Common myeloid progenitor, CD34-positive (primary cell): Measurements from ENCODE around the gene CUL5. TPM values are rescaled to one million over a fixed set of nuclear protein-coding genes. Genes with fewer than 3 reads are reported as not detected.

Source experiments
- CTCF ChIA-PET: fragments of 350-600 bp; sonication (Branson Sonifier 250); formaldehyde crosslinking; loops from one replicate; lab custom pipeline; 2021; ENCODE audit warnings: antibody characterized with exemption; lab: Charles Lee
- POLR2A ChIA-PET: fragments of 350-600 bp; sonication (Branson Sonifier 250); formaldehyde crosslinking; loops from one replicate; lab custom pipeline; 2021; ENCODE audit warnings: antibody characterized with exemption; lab: Charles Lee
- DNase-seq, 3 donors: peaks; one replicate each; pipeline versions ENCODE4 v3.0.0 to v3.0.0-alpha.2; 2013
- H3K27ac ChIP-seq, 2 experiments: 1 replicate in 1 of 2; 2 replicates in 1 of 2; pipeline ENCODE4 v1.7.0; 2013; ENCODE audit warnings: inconsistent platforms in 2 of 2, low read length in 2 of 2, mild to moderate bottlenecking in 2 of 2, low read depth in 1 of 2, moderate library complexity in 1 of 2; ENCODE audit not compliant: severe bottlenecking in 2 of 2, insufficient read depth in 1 of 2, poor library complexity in 1 of 2
- H3K27me3 ChIP-seq, 5 experiments: replicated peaks in 2 of 5; 1 replicate in 3 of 5; 2 replicates in 2 of 5; pipeline versions ENCODE4 v1.6.1 to v1.7.0; 2013; ENCODE audit warnings: low read length in 4 of 5, mild to moderate bottlenecking in 2 of 5, moderate library complexity in 2 of 5, inconsistent platforms in 1 of 5; ENCODE audit not compliant: insufficient read depth in 5 of 5, control insufficient read depth in 4 of 5
- H3K36me3 ChIP-seq, 4 experiments: 1 replicate in 2 of 4; 2 replicates in 2 of 4; pipeline versions ENCODE4 v1.6.1 to v1.7.0; 2013; ENCODE audit warnings: low read length in 3 of 4, control low read depth in 1 of 4, mild to moderate bottlenecking in 1 of 4; ENCODE audit not compliant: control insufficient read depth in 4 of 4, insufficient read depth in 4 of 4
- H3K4me1 ChIP-seq, 4 experiments: 1 replicate in 3 of 4; 2 replicates in 1 of 4; pipeline versions ENCODE4 v1.6.1 to v1.7.1; 2013; ENCODE audit warnings: low read length in 3 of 4, mild to moderate bottlenecking in 3 of 4, control low read depth in 1 of 4, inconsistent platforms in 1 of 4, moderate library complexity in 1 of 4; ENCODE audit not compliant: control insufficient read depth in 4 of 4, insufficient read depth in 4 of 4; ENCODE audit errors: control extremely low read depth in 1 of 4
- H3K4me3 ChIP-seq, 7 experiments: 1 replicate in 4 of 7; 2 replicates in 3 of 7; pipeline versions ENCODE4 v1.5.1 to v1.7.0; 2013; ENCODE audit warnings: mild to moderate bottlenecking in 7 of 7, low read length in 6 of 7, moderate library complexity in 6 of 7, inconsistent platforms in 2 of 7, low read depth in 2 of 7, control low read depth in 1 of 7; ENCODE audit not compliant: insufficient read depth in 4 of 7, control insufficient read depth in 1 of 7; ENCODE audit errors: extremely low read depth in 1 of 7
- H3K9me3 ChIP-seq, 5 experiments: 1 replicate in 4 of 5; 2 replicates in 1 of 5; pipeline versions ENCODE4 v1.6.1 to v1.7.1; 2013; ENCODE audit warnings: low read length in 4 of 5, mild to moderate bottlenecking in 2 of 5, inconsistent platforms in 1 of 5, low read depth in 1 of 5, moderate library complexity in 1 of 5; ENCODE audit not compliant: control insufficient read depth in 4 of 5, insufficient read depth in 2 of 5; ENCODE audit errors: control extremely low read depth in 1 of 5
- WGBS: methylation state at CpG from one replicate; pipeline ENCODE4 v1.1.5; 2013; ENCODE audit not compliant: insufficient coverage; 5-methylcytosine and 5-hydroxymethylcytosine counted together
- polyA plus RNA-seq: library from polyadenylated mRNA; unstranded; fragments of 120-200 nt; gene quantifications from one replicate; pipeline ENCODE4 v1.2.1, GENCODE V29; 2013

CUL5 gene
- polyA plus RNA-seq, result 31.7 TPM

DNA sequence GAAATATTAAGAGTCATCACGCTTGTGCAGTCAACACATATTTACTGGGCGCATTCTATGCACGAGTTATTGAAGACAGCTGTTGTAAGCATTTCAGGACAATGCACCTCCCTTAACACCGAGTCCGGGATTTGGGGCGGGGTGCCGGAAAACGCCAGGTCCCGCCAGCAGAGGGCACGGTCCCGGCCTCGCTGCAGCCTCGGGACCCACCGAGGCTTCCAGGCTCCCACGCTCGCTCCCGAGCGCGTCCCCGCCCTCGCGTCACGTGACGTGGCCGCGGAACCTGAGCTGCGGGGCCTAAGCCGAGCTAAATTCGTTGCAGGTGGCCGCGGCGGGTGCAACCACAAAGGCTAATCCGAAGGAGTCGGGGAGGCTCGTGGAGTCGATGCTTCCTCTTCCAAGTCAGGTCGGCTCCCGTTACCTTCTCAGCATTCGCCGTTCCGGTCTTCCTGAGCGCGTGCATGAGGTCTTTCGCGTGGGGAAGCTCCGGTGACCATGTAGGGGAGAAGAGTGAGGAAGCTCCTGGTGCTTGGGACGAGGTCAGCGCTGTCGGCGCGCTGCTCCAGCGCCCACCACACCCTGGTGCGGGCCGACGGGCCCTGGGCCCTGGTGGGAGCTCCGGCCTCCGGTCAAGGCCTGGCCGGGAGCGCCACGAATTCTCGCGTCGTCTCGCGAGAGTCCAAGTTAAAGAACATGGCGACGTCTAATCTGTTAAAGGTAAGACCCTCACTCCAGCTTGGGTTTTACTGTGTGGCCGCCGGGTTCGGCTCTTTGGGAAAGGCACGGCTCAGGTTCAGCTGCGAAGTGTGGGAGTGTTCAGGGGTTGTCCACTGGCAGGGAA, at the start of gene CUL5:
CUL5 (plus strand) TSS at position 243 of the 841 bp plus-strand sequence; CDS start at position 694, 451 bp downstream.
- peaks cover 12 to 31% (median 24%) of the 10 kb centered on the region in 4 experiments for H3K4me1 ChIP-seq
- peak within 1 kb of the TSS; percentile 72 to 100 (median 94) for H3K4me3 ChIP-seq
- DNase-seq, result peak; percentile 94 to 96 (median 96)
- no peaks in the 10 kb centered on the region for H3K27me3 ChIP-seq
- H3K27ac ChIP-seq, result peak within 1 kb of the TSS; percentile 100
- ChIA-PET CTCF (interaction anchor here (0.6 to 3.0 kb wide), 7 partner anchors 9 to 66 kb away, joined by 3 to 12 read pairs (median 6); no protein-coding TSS in a partner anchor), POLR2A (interaction anchor here (1.0 to 1.5 kb wide), 2 partner anchors 9 to 17 kb away, joined by 3 to 7 read pairs; no protein-coding TSS in a partner anchor)
- H3K9me3 ChIP-seq, result no peaks in the 10 kb centered on the region
- under 1% methylated on average over 41 of the region's 72 CpGs for WGBS
- no peaks in the 10 kb centered on the region for H3K36me3 ChIP-seq

DNA sequence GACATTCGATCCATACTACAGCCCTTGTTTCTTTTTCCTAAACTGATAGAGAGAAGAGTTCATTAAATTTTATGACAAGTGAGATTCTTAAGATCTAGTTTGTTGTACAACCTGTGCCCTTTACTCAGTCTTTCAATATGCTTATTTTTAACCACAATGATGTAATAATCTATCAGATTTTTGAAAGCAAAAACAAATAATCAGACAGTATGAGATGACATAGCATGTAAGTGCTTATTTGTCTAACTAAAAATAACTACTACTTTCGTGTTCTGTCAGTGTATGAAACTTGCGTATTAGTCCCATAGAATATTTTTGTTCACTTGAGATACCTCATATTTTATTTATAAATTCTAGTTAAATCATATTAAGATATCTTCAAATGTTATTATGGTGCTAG, 47.2 kb upstream of the CUL5 start:
- no peak overlapping the region for H3K4me3 ChIP-seq
- ChIA-PET POLR2A (no interaction called here), CTCF (no interaction called here)
- no peak for DNase-seq
- no peaks in the 10 kb centered on the region for H3K27me3 ChIP-seq
- H3K36me3 ChIP-seq, result no peaks in the 10 kb centered on the region
- H3K4me1 ChIP-seq, result no peaks in the 10 kb centered on the region
- no CpG with 5 or more reads among the region's 3 CpGs for WGBS
- no peaks in the 10 kb centered on the region for H3K9me3 ChIP-seq
- no peak overlapping the region for H3K27ac ChIP-seq

DNA sequence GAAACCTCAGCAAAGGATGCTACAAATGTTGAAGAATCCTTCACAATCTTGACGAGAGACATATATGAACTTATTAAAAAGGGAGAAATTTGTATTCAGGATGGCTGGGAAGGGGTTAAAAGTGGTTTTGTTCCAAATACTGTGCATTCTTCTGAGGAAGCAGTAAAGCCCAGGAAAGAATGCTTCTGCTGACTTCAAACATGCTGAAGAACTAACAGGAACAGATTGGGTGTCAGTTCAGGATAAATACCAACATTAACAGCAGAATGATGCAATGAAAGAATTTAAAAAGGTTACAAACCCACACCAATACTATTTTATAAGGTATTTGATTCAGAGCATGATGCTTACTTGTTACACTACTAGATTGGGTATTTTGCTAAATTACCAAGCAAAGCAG, 46.5 kb upstream of the CUL5 start:
- ChIA-PET POLR2A (no interaction called here), CTCF (no interaction called here)
- Histone ChIP-seq H3K36me3 (no peaks in the 10 kb centered on the region), H3K9me3 (no peaks in the 10 kb centered on the region), H3K27me3 (no peaks in the 10 kb centered on the region), H3K27ac (no peak overlapping the region), H3K4me1 (no peaks in the 10 kb centered on the region), H3K4me3 (no peak overlapping the region)
- 88% methylated on average over 1 of the region's 1 CpG for WGBS
- no peak for DNase-seq

DNA sequence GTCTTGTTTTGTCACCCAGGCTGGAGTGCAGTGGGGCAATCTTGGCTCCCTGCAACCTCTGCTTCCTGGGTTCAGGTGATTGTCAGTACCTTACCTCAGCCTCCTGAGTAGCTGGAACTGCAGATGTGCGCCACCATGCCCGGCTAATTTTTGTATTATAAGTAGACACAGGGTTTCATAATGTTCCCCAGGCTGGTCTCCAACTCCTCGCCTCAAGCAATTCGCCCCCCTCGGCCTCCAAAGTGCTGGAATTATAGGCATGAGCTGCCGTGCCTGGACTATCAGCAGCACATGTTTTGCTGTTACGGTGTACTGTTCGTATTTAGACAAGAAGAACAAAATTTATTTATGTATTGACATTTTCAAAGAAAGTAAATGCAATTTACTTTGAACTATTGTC, 45.6 kb upstream of the CUL5 start:
- Histone ChIP-seq H3K4me1 (no peaks in the 10 kb centered on the region), H3K27me3 (no peaks in the 10 kb centered on the region), H3K4me3 (no peak overlapping the region), H3K9me3 (no peaks in the 10 kb centered on the region), H3K27ac (no peak overlapping the region), H3K36me3 (no peaks in the 10 kb centered on the region)
- DNase-seq, result no peak
- ChIA-PET POLR2A (no interaction called here), CTCF (no interaction called here)
- 61% methylated on average over 3 of the region's 8 CpGs for WGBS

DNA sequence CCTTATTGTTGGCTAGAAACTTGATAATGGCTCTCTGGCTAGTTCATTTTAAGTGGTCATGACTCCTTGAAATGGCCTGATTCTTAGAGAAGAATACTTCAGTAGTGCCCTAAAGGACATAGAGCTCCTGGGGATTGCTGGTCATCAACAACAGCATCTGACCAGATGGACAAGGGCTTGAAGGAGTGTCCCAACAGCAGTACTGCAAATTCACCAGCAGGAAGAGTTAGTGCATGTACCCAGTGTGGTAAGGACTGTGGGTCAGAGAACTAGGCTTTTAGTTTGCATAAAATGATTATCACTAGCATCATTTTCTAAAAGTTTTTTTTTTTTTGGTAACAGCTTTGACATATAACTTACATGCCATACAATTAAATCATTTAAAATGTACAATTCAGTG, 39.5 kb upstream of the CUL5 start:
- Histone ChIP-seq H3K27ac (no peak overlapping the region), H3K4me1 (no peaks in the 10 kb centered on the region), H3K4me3 (no peak overlapping the region), H3K9me3 (no peaks in the 10 kb centered on the region), H3K27me3 (no peaks in the 10 kb centered on the region), H3K36me3 (no peaks in the 10 kb centered on the region)
- ChIA-PET CTCF (interaction anchor here (0.7 to 1.1 kb wide), 3 partner anchors 9 to 228 kb away, joined by 3 to 4 read pairs (median 3); no protein-coding TSS in a partner anchor), POLR2A (no interaction called here)
- no peak for DNase-seq

DNA sequence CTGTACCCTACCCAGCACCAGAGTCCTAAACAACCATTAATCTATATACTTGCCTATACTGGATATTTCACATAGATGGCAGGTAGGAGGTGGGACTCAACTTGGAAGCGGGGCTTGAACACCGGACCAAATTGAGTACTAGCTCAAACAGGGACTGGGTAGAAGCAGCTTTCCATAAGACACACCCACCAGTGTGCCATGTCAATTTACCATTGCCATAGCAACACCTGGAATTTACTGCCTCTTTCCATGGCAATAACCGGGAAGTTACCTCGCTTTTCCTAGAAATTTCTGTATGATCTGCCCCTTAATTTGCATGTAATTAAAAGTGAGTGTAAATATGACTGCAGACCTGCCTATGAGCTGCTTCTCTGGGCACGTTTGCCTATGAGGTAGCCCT, 38.6 kb upstream of the CUL5 start:
- H3K9me3 ChIP-seq, result no peaks in the 10 kb centered on the region
- no peaks in the 10 kb centered on the region for H3K27me3 ChIP-seq
- 100% methylated on average over 3 of the region's 5 CpGs for WGBS
- H3K36me3 ChIP-seq, result no peaks in the 10 kb centered on the region
- H3K27ac ChIP-seq, result no peak overlapping the region
- no peak overlapping the region for H3K4me3 ChIP-seq
- H3K4me1 ChIP-seq, result no peaks in the 10 kb centered on the region
- DNase-seq, result no peak
- POLR2A ChIA-PET, result no interaction called here
- CTCF ChIA-PET, result interaction anchor here (0.7 kb wide), 1 partner anchor 8 kb away, joined by 3 read pairs; no protein-coding TSS in a partner anchor

DNA sequence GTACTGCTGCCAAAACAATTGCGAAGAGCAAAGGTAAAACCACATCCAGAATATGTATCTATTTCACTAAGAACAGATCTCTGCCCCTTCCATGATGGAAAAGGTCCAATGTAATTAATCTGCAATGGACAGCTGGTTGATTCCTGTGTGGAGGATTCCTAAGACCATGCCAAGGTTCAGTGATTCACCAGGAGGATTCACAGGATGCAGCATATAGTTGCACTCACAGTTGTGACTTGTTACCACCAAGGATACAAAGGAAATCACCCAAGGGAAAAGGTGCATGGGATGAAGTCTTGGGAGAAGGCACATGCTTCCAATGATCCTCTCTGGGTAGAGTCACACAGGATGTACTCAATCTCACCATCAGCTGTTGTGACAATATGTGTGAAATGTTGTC, 35.1 kb upstream of the CUL5 start:
- Histone ChIP-seq H3K27me3 (no peaks in the 10 kb centered on the region), H3K27ac (no peak overlapping the region), H3K9me3 (no peaks in the 10 kb centered on the region), H3K4me3 (no peak overlapping the region), H3K36me3 (no peaks in the 10 kb centered on the region), H3K4me1 (no peaks in the 10 kb centered on the region)
- ChIA-PET CTCF (interaction anchor here (1.1 kb wide), 1 partner anchor 8 kb away, joined by 3 read pairs; no protein-coding TSS in a partner anchor), POLR2A (interaction anchor here (0.6 kb wide), 1 partner anchor 39 kb away, joined by 3 read pairs; no protein-coding TSS in a partner anchor)
- no CpG with 5 or more reads among the region's 1 CpG for WGBS
- DNase-seq, result no peak
